Testis (tissue), 2 donors: ENCODE results near the gene ZBTB4.

ENCODE experiments used
- POLR2A ChIP-seq: fragments of 450-650 bp; IDR thresholded peaks from one replicate; pipeline ENCODE4 v1.6.1; 2017; ENCODE audit warnings: antibody characterized with exemption, mild to moderate bottlenecking, moderate library complexity
- TF ChIP-seq, protein P1 (sequence below), 3 experiments: fragments of 450-650 bp in 2 of 3; fragments of 200-600 bp in 1 of 3; sonication (generic) in 1 of 3; IDR thresholded peaks; one replicate each; pipeline ENCODE4 v1.5.1; 2016 to 2019; ENCODE audit warnings: antibody characterized with exemption in 3 of 3, mild to moderate bottlenecking in 2 of 3, moderate library complexity in 1 of 3

DNA sequence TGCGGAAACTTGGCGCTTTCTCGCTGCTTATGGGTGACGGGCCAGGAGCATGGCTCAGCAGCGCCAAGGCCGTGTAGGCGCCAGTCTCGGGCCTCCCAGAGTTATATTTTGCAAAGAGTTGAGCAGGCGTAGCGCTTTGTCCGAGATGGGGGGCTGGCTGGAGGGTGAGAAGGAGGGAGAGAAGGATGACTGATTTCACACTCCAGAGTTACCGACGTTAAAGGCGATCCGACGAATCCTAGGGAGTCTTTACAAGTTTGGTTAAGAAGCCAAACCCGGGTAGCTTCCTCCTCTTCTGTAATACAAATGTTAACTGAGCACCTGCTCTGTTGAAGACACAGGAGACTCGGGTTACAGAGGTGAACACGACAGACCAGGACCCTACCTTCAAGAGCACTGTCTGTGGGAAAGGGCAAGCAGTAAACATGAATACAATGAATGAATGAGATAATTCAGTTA is 5.5 kb upstream of the ZBTB4 start:
- TF ChIP-seq POLR2A = no peak
- TF ChIP-seq, protein P1, sequence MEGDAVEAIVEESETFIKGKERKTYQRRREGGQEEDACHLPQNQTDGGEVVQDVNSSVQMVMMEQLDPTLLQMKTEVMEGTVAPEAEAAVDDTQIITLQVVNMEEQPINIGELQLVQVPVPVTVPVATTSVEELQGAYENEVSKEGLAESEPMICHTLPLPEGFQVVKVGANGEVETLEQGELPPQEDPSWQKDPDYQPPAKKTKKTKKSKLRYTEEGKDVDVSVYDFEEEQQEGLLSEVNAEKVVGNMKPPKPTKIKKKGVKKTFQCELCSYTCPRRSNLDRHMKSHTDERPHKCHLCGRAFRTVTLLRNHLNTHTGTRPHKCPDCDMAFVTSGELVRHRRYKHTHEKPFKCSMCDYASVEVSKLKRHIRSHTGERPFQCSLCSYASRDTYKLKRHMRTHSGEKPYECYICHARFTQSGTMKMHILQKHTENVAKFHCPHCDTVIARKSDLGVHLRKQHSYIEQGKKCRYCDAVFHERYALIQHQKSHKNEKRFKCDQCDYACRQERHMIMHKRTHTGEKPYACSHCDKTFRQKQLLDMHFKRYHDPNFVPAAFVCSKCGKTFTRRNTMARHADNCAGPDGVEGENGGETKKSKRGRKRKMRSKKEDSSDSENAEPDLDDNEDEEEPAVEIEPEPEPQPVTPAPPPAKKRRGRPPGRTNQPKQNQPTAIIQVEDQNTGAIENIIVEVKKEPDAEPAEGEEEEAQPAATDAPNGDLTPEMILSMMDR (IDR thresholded peaks at IDR 0.05) = peak in 1 of 3 experiments; percentile 3
